Large intestine (tissue), 3 donors: ENCODE data around the gene PTDSS2. TPM values are rescaled to one million over a fixed set of nuclear protein-coding genes. Genes with fewer than 3 reads are reported as not detected.

Source experiments
- DNase-seq, 2 donors: peaks; one replicate each; pipeline versions ENCODE4 v3.0.0 to v3.0.0-alpha.2; 2013
- H3K27ac ChIP-seq: one replicate; pipeline ENCODE4 v1.5.1; 2013; ENCODE audit warnings: low read length
- H3K27me3 ChIP-seq: 2 replicates; pipeline ENCODE4 v1.6.1; 2013; ENCODE audit warnings: low read length; ENCODE audit not compliant: control insufficient read depth, insufficient read depth
- H3K36me3 ChIP-seq: 2 replicates; pipeline ENCODE4 v1.6.1; 2013; ENCODE audit warnings: low read length; ENCODE audit not compliant: control insufficient read depth, insufficient read depth
- H3K4me1 ChIP-seq: one replicate; pipeline ENCODE4 v1.6.1; 2013; ENCODE audit warnings: low read length; ENCODE audit not compliant: control insufficient read depth, insufficient read depth
- H3K4me3 ChIP-seq: one replicate; pipeline ENCODE4 v1.5.1; 2013; ENCODE audit warnings: low read length
- H3K9me3 ChIP-seq: one replicate; pipeline ENCODE4 v1.6.1; 2013; ENCODE audit warnings: mild to moderate bottlenecking, low read depth, low read length, moderate library complexity; ENCODE audit not compliant: control insufficient read depth
- WGBS: methylation state at CpG from one replicate; pipeline ENCODE4 v1.1.5; 2013; ENCODE audit warnings: low lambda C conversion rate; ENCODE audit not compliant: insufficient coverage; 5-methylcytosine and 5-hydroxymethylcytosine counted together
- polyA plus RNA-seq: library from polyadenylated mRNA; unstranded; fragments of 120-200 nt; gene quantifications from one replicate; pipeline ENCODE4 v1.2.1, GENCODE V29; 2013

PTDSS2 gene
- polyA plus RNA-seq, 1 donor = 21.1 TPM

- no peak for DNase-seq
- no peak overlapping the region for H3K27ac ChIP-seq
- peaks cover 22% of the 10 kb centered on the region for H3K27me3 ChIP-seq
- peaks cover 19% of the 10 kb centered on the region for H3K4me1 ChIP-seq
- peaks cover 28% of the 10 kb centered on the region for H3K36me3 ChIP-seq
- H3K4me3 ChIP-seq = peak overlapping the region; percentile 78
- H3K9me3 ChIP-seq = peaks cover 9% of the 10 kb centered on the region
- WGBS = no CpG with 5 or more reads among the region's 37 CpGs
These were observed 83.7 kb downstream of the PTDSS2 start for GRCh38 chr11:533586-534395.

GRCh38 chr11:534396-535209 lies 84.5 kb downstream of the PTDSS2 start:
- no CpG with 5 or more reads among the region's 66 CpGs for WGBS
- Histone ChIP-seq H3K27ac (no peak overlapping the region), H3K4me3 (peak overlapping the region; percentile 78), H3K27me3 (peaks cover 22% of the 10 kb centered on the region), H3K9me3 (peaks cover 9% of the 10 kb centered on the region), H3K4me1 (peaks cover 19% of the 10 kb centered on the region), H3K36me3 (peaks cover 28% of the 10 kb centered on the region)
- DNase-seq = peak in 1 of 2 donors; percentile 28

- Histone ChIP-seq H3K27ac (no peak overlapping the region), H3K4me1 (peaks cover 19% of the 10 kb centered on the region), H3K9me3 (peaks cover 9% of the 10 kb centered on the region), H3K36me3 (peaks cover 28% of the 10 kb centered on the region), H3K27me3 (peaks cover 22% of the 10 kb centered on the region), H3K4me3 (peak overlapping the region; percentile 78)
- no CpG with 5 or more reads among the region's 56 CpGs for WGBS
- DNase-seq = no peak
These were observed 85.1 kb downstream of the PTDSS2 start for GRCh38 chr11:535210-535518.

GRCh38 chr11:535519-536454 lies 85.7 kb downstream of the PTDSS2 start, which contains the start of gene HRAS:
TSS of gene HRAS (minus strand) at chr11:535576.
- peaks cover 28% of the 10 kb centered on the region for H3K36me3 ChIP-seq
- no CpG with 5 or more reads among the region's 97 CpGs for WGBS
- peaks cover 22% of the 10 kb centered on the region for H3K27me3 ChIP-seq
- peaks cover 9% of the 10 kb centered on the region for H3K9me3 ChIP-seq
- H3K27ac ChIP-seq = peak within 1 kb of the TSS; percentile 60
- peak; percentile 95 to 97 for DNase-seq
- peak within 1 kb of the TSS; percentile 78 for H3K4me3 ChIP-seq
- H3K4me1 ChIP-seq = peaks cover 19% of the 10 kb centered on the region

GRCh38 chr11:536841-537621 lies 87.0 kb downstream of the PTDSS2 start, which contains the start of gene LRRC56:
TSS of gene LRRC56 (plus strand) at chr11:537527. CDS start at chr11:540685, 3,158 bp downstream.
- peaks cover 19% of the 10 kb centered on the region for H3K4me1 ChIP-seq
- H3K27ac ChIP-seq = no peak within 1 kb of the TSS
- no CpG with 5 or more reads among the region's 93 CpGs for WGBS
- H3K9me3 ChIP-seq = peaks cover 9% of the 10 kb centered on the region
- H3K4me3 ChIP-seq = peak within 1 kb of the TSS; percentile 38
- H3K27me3 ChIP-seq = peaks cover 22% of the 10 kb centered on the region
- peak; percentile 79 to 87 for DNase-seq
- H3K36me3 ChIP-seq = peaks cover 19% of the 10 kb centered on the region

- Histone ChIP-seq H3K36me3 (peaks cover 11% of the 10 kb centered on the region), H3K9me3 (peaks cover 9% of the 10 kb centered on the region), H3K4me1 (peaks cover 19% of the 10 kb centered on the region), H3K4me3 (peak overlapping the region; percentile 38), H3K27me3 (peaks cover 22% of the 10 kb centered on the region), H3K27ac (no peak overlapping the region)
- no CpG with 5 or more reads among the region's 19 CpGs for WGBS
- DNase-seq = no peak
These were observed 87.7 kb downstream of the PTDSS2 start for GRCh38 chr11:537622-538430.

GRCh38 chr11:538431-539051 lies 88.5 kb downstream of the PTDSS2 start:
- Histone ChIP-seq H3K36me3 (peaks cover 4% of the 10 kb centered on the region), H3K9me3 (peaks cover 9% of the 10 kb centered on the region), H3K4me1 (peaks cover 19% of the 10 kb centered on the region), H3K4me3 (no peak overlapping the region), H3K27me3 (peaks cover 22% of the 10 kb centered on the region), H3K27ac (no peak overlapping the region)
- WGBS = no CpG with 5 or more reads among the region's 20 CpGs
- no peak for DNase-seq

- DNase-seq = no peak
These were observed 89.9 kb downstream of the PTDSS2 start for GRCh38 chr11:539971-540481.

More at GRCh38 chr11:539971-540481, 89.9 kb downstream of the PTDSS2 start:
- Histone ChIP-seq H3K36me3 (no peaks in the 10 kb centered on the region), H3K9me3 (peaks cover 9% of the 10 kb centered on the region), H3K4me1 (peaks cover 17% of the 10 kb centered on the region), H3K27me3 (peaks cover 22% of the 10 kb centered on the region), H3K4me3 (no peak overlapping the region), H3K27ac (no peak overlapping the region)
- WGBS = no CpG with 5 or more reads among the region's 8 CpGs
